ENCODE data around the gene WDR1. TPM values are rescaled to one million over a fixed set of nuclear protein-coding genes. Genes with fewer than 3 reads are reported as not detected.

Gene WDR1
- total RNA-seq, 1 experiment from 2014 or later: 335 TPM

- peak; percentile 25 for DNase-seq (ENCODE audit: low read depth)
Measured at GRCh38 chr4:10045481-10045880, 71.1 kb downstream of the WDR1 start.

- no peak for DNase-seq (ENCODE audit: low read depth)
Measured at GRCh38 chr4:10041036-10041435, 75.6 kb downstream of the WDR1 start.

- no peak for DNase-seq (ENCODE audit: low read depth)
Measured at GRCh38 chr4:10040049-10040892, 76.3 kb downstream of the WDR1 start.

GRCh38 chr4:10036807-10037342 lies 79.7 kb downstream of the WDR1 start:
- DNase-seq (ENCODE audit: low read depth): no peak

- DNase-seq (ENCODE audit: low read depth): no peak
Measured at GRCh38 chr4:10035130-10035529, 81.5 kb downstream of the WDR1 start.

- no peak for DNase-seq (ENCODE audit: low read depth)
Measured at GRCh38 chr4:10034612-10035104, 81.9 kb downstream of the WDR1 start.

GRCh38 chr4:10034136-10034535 lies 82.5 kb downstream of the WDR1 start:
- DNase-seq (ENCODE audit: low read depth): no peak

GRCh38 chr4:10033191-10033881 lies 83.3 kb downstream of the WDR1 start:
- DNase-seq (ENCODE audit: low read depth): peak; percentile 79

- peak; percentile 75 for DNase-seq (ENCODE audit: low read depth)
Measured at GRCh38 chr4:10032625-10033024, 84.0 kb downstream of the WDR1 start.

GRCh38 chr4:10031668-10032590 lies 84.7 kb downstream of the WDR1 start:
- DNase-seq (ENCODE audit: low read depth): peak; percentile 56

GRCh38 chr4:10030972-10031667 lies 85.5 kb downstream of the WDR1 start:
- no peak for DNase-seq (ENCODE audit: low read depth)

GRCh38 chr4:10029403-10029802 lies 87.2 kb downstream of the WDR1 start:
- DNase-seq (ENCODE audit: low read depth): no peak

GRCh38 chr4:10028910-10029309 lies 87.7 kb downstream of the WDR1 start:
- DNase-seq (ENCODE audit: low read depth): peak; percentile 24

- no peak for DNase-seq (ENCODE audit: low read depth)
Measured at GRCh38 chr4:10026485-10026884, 90.1 kb downstream of the WDR1 start.

GRCh38 chr4:10025230-10025806 lies 91.3 kb downstream of the WDR1 start:
- no peak for DNase-seq (ENCODE audit: low read depth)

Other genes starting within 250 kb of the WDR1 start
- 0.40 and 0.77 TPM in 2 replicates for gene SLC2A9, start 95.3 kb downstream of the WDR1 start, total RNA-seq (2014; rRNA removed)

Data from LHCN-M2 (cell line).